Activated B cell treated with CpG ODN at 0.5 μM for 24 hours (primary cell): Measurements from ENCODE around the gene PRKN. TPM values are rescaled to one million over a fixed set of nuclear protein-coding genes. Genes with fewer than 3 reads are reported as not detected.

Source experiments
- ATAC-seq: fragments of 200-7000 bp; cut with Tn5 transposase; one replicate; pipeline ENCODE4 v1.10.0; 2021; ENCODE audit warnings: low read depth, mild to moderate bottlenecking, moderate library complexity
- CTCF ChIA-PET: fragments of 350-600 bp; sonication (Branson Sonifier 250); formaldehyde crosslinking; loops from one replicate; lab custom pipeline; 2021; ENCODE audit warnings: antibody characterized with exemption; lab: Charles Lee
- POLR2A ChIA-PET: fragments of 350-600 bp; sonication (Branson Sonifier 250); formaldehyde crosslinking; loops from one replicate; lab custom pipeline; 2021; ENCODE audit warnings: antibody characterized with exemption; lab: Charles Lee
- DNase-seq: peaks from one replicate; pipeline ENCODE4 v3.0.0; 2022
- H3K27ac Mint-ChIP-seq: one replicate; pipeline ENCODE4 v1.8.0; 2020; ENCODE audit warnings: mixed read lengths
- H3K27me3 Mint-ChIP-seq: one replicate; pipeline ENCODE4 v1.8.0; 2021; ENCODE audit warnings: mixed read lengths
- H3K36me3 Mint-ChIP-seq: one replicate; pipeline ENCODE4 v1.8.0; 2021; ENCODE audit warnings: low read depth, mixed read lengths
- H3K4me1 Mint-ChIP-seq: one replicate; pipeline ENCODE4 v1.8.0; 2021; ENCODE audit warnings: mixed read lengths
- H3K4me3 Mint-ChIP-seq: one replicate; pipeline ENCODE4 v1.8.0; 2020; ENCODE audit warnings: mild to moderate bottlenecking, mixed read lengths
- H3K9me3 Mint-ChIP-seq: one replicate; pipeline ENCODE4 v1.8.0; 2020; ENCODE audit warnings: mixed read lengths
- CTCF ChIP-seq: fragments of 200-600 bp; IDR thresholded peaks from one replicate; pipeline ENCODE4 v1.8.0; 2022; ENCODE audit warnings: antibody characterized with exemption, mild to moderate bottlenecking
- intact Hi-C: fragments of 100-400 bp; cut with micrococcal nuclease; formaldehyde crosslinking; loops from one replicate; pipeline ENCODE4 v1.15.1; 2024
- total RNA-seq: library from RNA; stranded (reverse); gene quantifications from 2 replicates; pipeline ENCODE4 v1.2.3, GENCODE V29; 2022

Gene PRKN
- total RNA-seq, 1 donor from 2014 or later, result 2.3 TPM

DNA sequence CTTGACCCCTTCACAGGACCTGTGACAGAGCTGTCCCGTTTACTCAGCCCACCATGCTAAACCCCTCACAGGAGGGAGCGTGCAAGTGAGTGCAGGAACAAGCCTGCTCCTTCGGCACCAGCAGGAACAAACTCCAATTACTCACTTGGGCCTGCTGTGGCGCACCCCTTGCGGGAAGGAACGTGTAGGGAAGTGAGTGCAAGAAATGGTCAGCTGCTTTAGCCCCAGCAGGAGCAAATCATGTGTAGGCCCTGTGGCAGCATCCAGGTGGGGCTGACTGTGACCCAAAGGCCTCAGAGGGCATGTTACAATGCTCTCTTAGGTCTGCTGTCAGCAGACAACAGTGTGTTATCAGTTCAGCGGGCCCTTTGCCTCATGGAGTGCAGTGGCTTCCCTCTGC lies 574.4 kb downstream of the PRKN start:
- ATAC-seq, result no peak
- intact Hi-C loops, result no loop called here
- Mint-ChIP-seq H3K4me3 (no peak overlapping the region), H3K36me3 (no peaks in the 10 kb centered on the region), H3K27me3 (no peaks in the 10 kb centered on the region), H3K27ac (no peak overlapping the region), H3K9me3 (no peaks in the 10 kb centered on the region), H3K4me1 (peaks cover 7% of the 10 kb centered on the region)
- ChIA-PET POLR2A (no interaction called here), CTCF (no interaction called here)
- DNase-seq, result no peak
- no peak for TF ChIP-seq CTCF

- intact Hi-C loops, result no loop called here
- ATAC-seq (no peak), DNase-seq (no peak)
- CTCF ChIA-PET, result no interaction called here
- H3K4me1 Mint-ChIP-seq, result peaks cover 3% of the 10 kb centered on the region
- no peaks in the 10 kb centered on the region for H3K9me3 Mint-ChIP-seq
- POLR2A ChIA-PET, result no interaction called here
- H3K36me3 Mint-ChIP-seq, result no peaks in the 10 kb centered on the region
- TF ChIP-seq CTCF, result no peak
- H3K27ac Mint-ChIP-seq, result no peak overlapping the region
- H3K27me3 Mint-ChIP-seq, result no peaks in the 10 kb centered on the region
- no peak overlapping the region for H3K4me3 Mint-ChIP-seq
These were observed 576.4 kb downstream of the PRKN start for GRCh38 chr6:162151021-162151665.

DNA sequence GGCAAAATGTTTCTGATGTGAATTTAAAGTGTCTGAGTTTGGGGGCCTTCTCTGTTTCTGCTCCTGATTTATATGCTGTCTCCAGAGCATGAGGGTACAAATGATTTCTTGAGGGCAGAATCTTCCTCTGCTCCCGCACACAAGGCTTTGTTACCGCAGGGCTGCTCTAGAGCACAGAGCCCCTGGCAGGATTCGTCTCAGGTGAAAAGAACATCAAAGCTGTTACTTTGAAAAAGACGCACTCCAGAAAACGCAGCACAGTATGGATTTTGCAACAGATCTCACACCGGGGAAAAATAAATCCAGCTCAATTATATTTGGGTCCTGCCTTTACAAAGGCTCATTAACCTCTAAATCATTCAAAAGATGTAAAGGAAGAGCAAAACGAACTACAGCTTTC lies 577.3 kb downstream of the PRKN start:
- Mint-ChIP-seq H3K27ac (no peak overlapping the region), H3K4me3 (no peak overlapping the region), H3K4me1 (no peaks in the 10 kb centered on the region), H3K36me3 (no peaks in the 10 kb centered on the region), H3K27me3 (no peaks in the 10 kb centered on the region), H3K9me3 (no peaks in the 10 kb centered on the region)
- DNase-seq, result no peak
- intact Hi-C loops, result no loop called here
- ChIA-PET CTCF (no interaction called here), POLR2A (no interaction called here)
- no peak for TF ChIP-seq CTCF
- no peak for ATAC-seq

GRCh38 chr6:162149786-162150185 lies 577.8 kb downstream of the PRKN start:
- Mint-ChIP-seq H3K4me1 (no peaks in the 10 kb centered on the region), H3K9me3 (peaks cover under 1% of the 10 kb centered on the region), H3K36me3 (no peaks in the 10 kb centered on the region), H3K4me3 (no peak overlapping the region), H3K27ac (no peak overlapping the region), H3K27me3 (no peaks in the 10 kb centered on the region)
- no peak for ATAC-seq
- no peak for TF ChIP-seq CTCF
- POLR2A ChIA-PET, result no interaction called here
- intact Hi-C loops, result no loop called here
- CTCF ChIA-PET, result no interaction called here
- no peak for DNase-seq

GRCh38 chr6:162147805-162148204 lies 579.8 kb downstream of the PRKN start:
- H3K4me3 Mint-ChIP-seq, result no peak overlapping the region
- TF ChIP-seq CTCF, result no peak
- intact Hi-C loops, result no loop called here
- no peaks in the 10 kb centered on the region for H3K36me3 Mint-ChIP-seq
- peaks cover 6% of the 10 kb centered on the region for H3K9me3 Mint-ChIP-seq
- no peak overlapping the region for H3K27ac Mint-ChIP-seq
- no peaks in the 10 kb centered on the region for H3K4me1 Mint-ChIP-seq
- ChIA-PET CTCF (no interaction called here), POLR2A (no interaction called here)
- H3K27me3 Mint-ChIP-seq, result no peaks in the 10 kb centered on the region
- ATAC-seq (no peak), DNase-seq (no peak)
